ENCODE results near the gene TNFSF13. TPM values are rescaled to one million over a fixed set of nuclear protein-coding genes. Genes with fewer than 3 reads are reported as not detected.

Gene TNFSF13
- total and polyA plus RNA-seq, 12 donors, result 4.1 to 25.0 (median 7.6) TPM

DNA sequence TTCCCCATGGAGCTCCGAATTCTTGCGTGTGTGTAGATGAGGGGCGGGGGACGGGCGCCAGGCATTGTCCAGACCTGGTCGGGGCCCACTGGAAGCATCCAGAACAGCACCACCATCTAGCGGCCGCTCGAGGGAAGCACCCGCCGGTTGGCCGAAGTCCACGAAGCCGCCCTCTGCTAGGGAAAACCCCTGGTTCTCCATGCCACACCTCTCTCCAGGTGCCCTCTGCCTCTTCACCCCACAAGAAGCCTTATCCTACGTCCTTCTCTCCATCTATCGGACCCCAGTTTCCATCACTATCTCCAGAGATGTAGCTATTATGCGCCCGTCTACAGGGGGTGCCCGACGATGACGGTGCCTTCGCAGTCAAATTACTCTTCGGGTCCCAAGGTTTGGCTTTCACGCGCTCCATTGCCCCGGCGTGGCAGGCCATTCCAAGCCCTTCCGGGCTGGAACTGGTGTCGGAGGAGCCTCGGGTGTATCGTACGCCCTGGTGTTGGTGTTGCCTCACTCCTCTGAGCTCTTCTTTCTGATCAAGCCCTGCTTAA lies 2.6 kb downstream of the TNFSF13 start:
- Histone ChIP-seq H3K27me3 (no peaks in the 10 kb centered on the region), H3K27ac (peak overlapping the region; percentile 83 to 99 (median 94)), H3K4me1 (peaks cover 41 to 73% (median 69%) of the 10 kb centered on the region in 9 donors), H3K36me3 (peaks cover 0 to 38% (median 28%) of the 10 kb centered on the region in 9 donors), H3K9me3 (no peaks in the 10 kb centered on the region), H3K4me3 (peak overlapping the region; percentile 84 to 100 (median 96))
- intact Hi-C loops (cut with DNase I), result loop anchor here in 8 of 10 donors (1.0 to 10.0 kb wide), 13 partner anchors 38 to 306 kb away; partner anchors contain the start of genes KCTD11 (in 4 of the 8), TMEM95 (in 3 of the 8), FGF11 (in 2 of the 8) and POLR2A (in 2 of the 8)
- WGBS, 2 donors, result 0 to 1% methylated on average over 32 of the region's 32 CpGs
- DNase-seq (peak; percentile 91 to 92), ATAC-seq (peak; percentile 66 to 86 (median 78))
- TF ChIP-seq, protein P1, sequence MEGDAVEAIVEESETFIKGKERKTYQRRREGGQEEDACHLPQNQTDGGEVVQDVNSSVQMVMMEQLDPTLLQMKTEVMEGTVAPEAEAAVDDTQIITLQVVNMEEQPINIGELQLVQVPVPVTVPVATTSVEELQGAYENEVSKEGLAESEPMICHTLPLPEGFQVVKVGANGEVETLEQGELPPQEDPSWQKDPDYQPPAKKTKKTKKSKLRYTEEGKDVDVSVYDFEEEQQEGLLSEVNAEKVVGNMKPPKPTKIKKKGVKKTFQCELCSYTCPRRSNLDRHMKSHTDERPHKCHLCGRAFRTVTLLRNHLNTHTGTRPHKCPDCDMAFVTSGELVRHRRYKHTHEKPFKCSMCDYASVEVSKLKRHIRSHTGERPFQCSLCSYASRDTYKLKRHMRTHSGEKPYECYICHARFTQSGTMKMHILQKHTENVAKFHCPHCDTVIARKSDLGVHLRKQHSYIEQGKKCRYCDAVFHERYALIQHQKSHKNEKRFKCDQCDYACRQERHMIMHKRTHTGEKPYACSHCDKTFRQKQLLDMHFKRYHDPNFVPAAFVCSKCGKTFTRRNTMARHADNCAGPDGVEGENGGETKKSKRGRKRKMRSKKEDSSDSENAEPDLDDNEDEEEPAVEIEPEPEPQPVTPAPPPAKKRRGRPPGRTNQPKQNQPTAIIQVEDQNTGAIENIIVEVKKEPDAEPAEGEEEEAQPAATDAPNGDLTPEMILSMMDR (IDR thresholded peaks at IDR 0.05), result peak; percentile 80 to 93 (median 87)

DNA sequence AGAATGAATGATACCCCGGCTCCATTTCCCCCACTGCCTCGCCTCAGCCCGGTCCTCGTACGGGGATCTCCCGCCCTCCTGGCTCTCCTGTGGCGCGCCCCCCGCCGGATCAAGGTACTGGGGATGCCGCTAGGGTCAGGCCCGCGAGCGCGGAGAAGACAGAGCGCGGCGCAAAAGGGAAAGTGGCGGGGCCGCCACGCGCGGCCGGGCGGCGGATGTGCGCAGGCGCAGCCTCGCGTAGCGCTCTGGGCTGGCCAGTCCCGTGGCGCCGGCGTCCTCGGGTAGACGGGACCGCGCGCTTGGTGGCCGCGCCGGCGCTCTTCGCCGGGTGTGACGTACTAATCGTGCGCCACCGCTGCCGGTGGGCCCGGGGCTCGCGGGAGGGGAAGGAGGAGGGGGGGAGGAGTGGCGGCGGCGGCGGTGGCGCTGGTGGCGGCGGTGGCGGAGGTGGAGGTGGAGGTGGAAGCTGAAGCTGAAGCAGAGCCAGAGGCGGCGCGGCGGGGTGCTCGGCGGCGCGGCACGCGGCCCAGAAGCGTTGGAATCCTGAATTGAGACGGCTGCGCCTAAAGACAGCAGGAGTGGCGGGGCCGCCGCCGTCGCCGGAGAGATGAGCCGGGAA lies 3.1 kb downstream of the TNFSF13 start, which contains the start of gene SENP3:
Gene SENP3 (plus strand): TSS at position 331 of the 619 bp plus-strand sequence. CDS start 1,158 bp downstream, outside the sequence.
- peak; percentile 79 to 92 (median 85) for ATAC-seq
- peaks cover 0 to 44% (median 28%) of the 10 kb centered on the region in 9 donors for H3K36me3 ChIP-seq
- DNase-seq, result peak; percentile 90 to 93
- no peaks in the 10 kb centered on the region for H3K9me3 ChIP-seq
- intact Hi-C loops (cut with DNase I), result loop anchor here in 8 of 10 donors (1.0 to 10.0 kb wide), 13 partner anchors 39 to 307 kb away; partner anchors contain the start of genes KCTD11 (in 4 of the 8), TMEM95 (in 3 of the 8), FGF11 (in 2 of the 8) and POLR2A (in 2 of the 8)
- H3K27me3 ChIP-seq, result no peaks in the 10 kb centered on the region
- peak within 1 kb of the TSS; percentile 83 to 99 (median 94) for H3K27ac ChIP-seq
- TF ChIP-seq, protein P1 (IDR thresholded peaks at IDR 0.05), result no peak
- WGBS, 2 donors, result 0% methylated on average over 63 to 82 of the region's 82 CpGs
- H3K4me1 ChIP-seq, result peaks cover 41 to 73% (median 68%) of the 10 kb centered on the region in 9 donors
- H3K4me3 ChIP-seq, result peak within 1 kb of the TSS; percentile 84 to 100 (median 96)

DNA sequence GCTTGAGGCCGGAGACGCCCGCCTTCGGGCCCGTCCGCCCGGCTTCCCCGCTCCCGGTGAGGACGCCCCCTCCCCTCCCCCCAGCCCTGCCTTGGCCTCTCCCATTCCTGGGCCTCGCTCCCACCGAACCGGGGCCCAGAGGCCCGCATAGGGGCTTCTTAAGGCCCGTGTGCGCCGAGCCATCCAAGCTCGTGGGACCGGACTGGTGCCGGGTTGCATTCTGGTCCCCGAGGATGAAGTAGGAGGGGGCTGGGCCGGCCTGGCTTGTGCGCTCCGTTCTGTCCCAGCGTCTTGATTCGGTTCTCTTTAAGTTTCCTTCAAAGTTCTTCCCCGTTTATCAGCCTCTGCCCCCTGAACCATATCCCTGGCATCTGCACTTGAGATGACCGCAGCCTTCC lies 3.7 kb downstream of the TNFSF13 start:
- TF ChIP-seq, protein P1 (IDR thresholded peaks at IDR 0.05), result no peak
- ATAC-seq, result peak in 1 of 8 donors; percentile 3
- no peak for DNase-seq
- Histone ChIP-seq H3K4me3 (peak overlapping the region; percentile 84 to 100 (median 96)), H3K4me1 (peaks cover 38 to 69% (median 63%) of the 10 kb centered on the region in 9 donors), H3K9me3 (no peaks in the 10 kb centered on the region), H3K27ac (peak overlapping the region; percentile 83 to 99 (median 94)), H3K27me3 (no peaks in the 10 kb centered on the region), H3K36me3 (peaks cover 0 to 49% (median 32%) of the 10 kb centered on the region in 9 donors)
- intact Hi-C loops (cut with DNase I), result loop anchor here in 7 of 10 donors (5.0 to 10.0 kb wide), 7 partner anchors 45 to 307 kb away; partner anchors contain the start of genes KCTD11 (in 4 of the 7), TMEM95 (in 3 of the 7), FGF11 (in 2 of the 7) and TMEM102 (in 2 of the 7)
- WGBS, 2 donors, result 0% methylated on average over 19 to 28 of the region's 28 CpGs
